C4-2B (cell line): ENCODE data around the gene FADS2.

Experiments used
- H3K27ac ChIP-seq: fragments of 450-650 bp; 2 replicates; pipeline ENCODE4 v1.5.1; 2017
- ZFX ChIP-seq: fragments of 450-650 bp; IDR thresholded peaks from 2 replicates; pipeline ENCODE4 v1.6.1; 2017
- TF ChIP-seq, protein P1 (sequence below): fragments of 450-650 bp; conservative IDR thresholded peaks from 2 replicates; pipeline ENCODE4 v1.5.1; 2017; ENCODE audit warnings: mild to moderate bottlenecking

The FADS2 gene

DNA sequence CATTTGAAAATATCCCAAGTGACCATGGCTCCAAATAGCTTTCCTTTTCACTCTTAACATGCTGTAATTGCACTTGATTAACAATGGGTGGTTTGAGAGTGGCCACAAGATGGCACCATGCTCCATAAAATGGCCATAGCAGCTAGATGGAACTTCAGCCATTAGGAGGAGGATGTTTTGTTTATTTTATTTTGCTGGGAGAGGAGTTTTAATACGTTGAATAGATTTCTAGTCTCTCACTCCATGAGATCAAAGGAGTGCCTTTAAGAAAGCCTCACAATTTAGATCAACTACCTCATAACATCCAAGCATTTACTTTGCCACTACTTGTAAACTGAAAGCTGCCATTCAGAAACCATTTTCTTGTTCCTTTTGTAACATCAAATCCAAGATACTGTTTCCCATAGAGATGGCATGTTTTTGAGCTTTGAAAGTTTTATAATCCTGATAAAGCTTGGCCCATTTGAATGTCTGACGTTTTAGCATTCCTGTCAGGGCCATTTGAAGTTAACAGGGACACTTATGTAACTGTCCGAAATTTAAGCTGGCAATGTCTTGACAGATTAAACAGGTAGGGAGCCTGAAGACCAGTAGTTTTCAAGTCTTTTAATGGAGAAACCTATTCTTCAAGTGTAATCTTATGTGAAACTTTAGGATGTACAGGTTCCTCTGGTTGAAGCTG, 30.7 kb upstream of the FADS2 start:
- TF ChIP-seq, protein P1, sequence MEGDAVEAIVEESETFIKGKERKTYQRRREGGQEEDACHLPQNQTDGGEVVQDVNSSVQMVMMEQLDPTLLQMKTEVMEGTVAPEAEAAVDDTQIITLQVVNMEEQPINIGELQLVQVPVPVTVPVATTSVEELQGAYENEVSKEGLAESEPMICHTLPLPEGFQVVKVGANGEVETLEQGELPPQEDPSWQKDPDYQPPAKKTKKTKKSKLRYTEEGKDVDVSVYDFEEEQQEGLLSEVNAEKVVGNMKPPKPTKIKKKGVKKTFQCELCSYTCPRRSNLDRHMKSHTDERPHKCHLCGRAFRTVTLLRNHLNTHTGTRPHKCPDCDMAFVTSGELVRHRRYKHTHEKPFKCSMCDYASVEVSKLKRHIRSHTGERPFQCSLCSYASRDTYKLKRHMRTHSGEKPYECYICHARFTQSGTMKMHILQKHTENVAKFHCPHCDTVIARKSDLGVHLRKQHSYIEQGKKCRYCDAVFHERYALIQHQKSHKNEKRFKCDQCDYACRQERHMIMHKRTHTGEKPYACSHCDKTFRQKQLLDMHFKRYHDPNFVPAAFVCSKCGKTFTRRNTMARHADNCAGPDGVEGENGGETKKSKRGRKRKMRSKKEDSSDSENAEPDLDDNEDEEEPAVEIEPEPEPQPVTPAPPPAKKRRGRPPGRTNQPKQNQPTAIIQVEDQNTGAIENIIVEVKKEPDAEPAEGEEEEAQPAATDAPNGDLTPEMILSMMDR = peak; percentile 93
- TF ChIP-seq ZFX = no peak
- H3K27ac ChIP-seq = no peak overlapping the region

DNA sequence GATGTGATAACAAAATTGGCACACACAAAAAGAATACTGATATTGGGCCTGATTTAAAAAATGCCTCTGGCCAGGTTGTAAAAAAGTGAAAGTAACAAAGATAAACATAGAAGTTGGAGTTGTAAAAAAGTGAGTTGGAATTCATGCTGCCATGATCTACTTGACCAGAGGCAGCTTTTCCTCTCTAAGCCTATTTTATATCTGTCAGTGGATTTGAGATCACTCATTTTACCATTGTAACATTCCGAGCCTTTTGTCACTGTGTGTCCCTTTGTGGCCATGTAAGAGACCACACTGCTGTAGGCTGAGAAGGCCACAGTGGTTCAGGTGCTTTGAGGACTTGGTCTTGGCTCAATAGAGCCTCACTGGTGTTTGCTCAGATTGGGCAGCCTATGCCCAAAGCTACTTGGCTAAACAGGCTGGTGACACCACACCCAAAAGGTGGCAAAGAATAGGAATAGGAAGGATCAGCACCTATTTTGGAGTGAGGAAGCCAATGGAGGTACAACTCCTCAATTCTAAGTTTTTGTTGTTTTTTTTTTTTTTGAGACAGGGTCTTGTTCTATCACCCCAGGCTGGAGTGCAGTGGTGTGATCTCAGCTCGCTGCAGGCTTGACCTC, 28.3 kb upstream of the FADS2 start:
- H3K27ac ChIP-seq = no peak overlapping the region
- TF ChIP-seq ZFX = no peak
- TF ChIP-seq, protein P1 = no peak

DNA sequence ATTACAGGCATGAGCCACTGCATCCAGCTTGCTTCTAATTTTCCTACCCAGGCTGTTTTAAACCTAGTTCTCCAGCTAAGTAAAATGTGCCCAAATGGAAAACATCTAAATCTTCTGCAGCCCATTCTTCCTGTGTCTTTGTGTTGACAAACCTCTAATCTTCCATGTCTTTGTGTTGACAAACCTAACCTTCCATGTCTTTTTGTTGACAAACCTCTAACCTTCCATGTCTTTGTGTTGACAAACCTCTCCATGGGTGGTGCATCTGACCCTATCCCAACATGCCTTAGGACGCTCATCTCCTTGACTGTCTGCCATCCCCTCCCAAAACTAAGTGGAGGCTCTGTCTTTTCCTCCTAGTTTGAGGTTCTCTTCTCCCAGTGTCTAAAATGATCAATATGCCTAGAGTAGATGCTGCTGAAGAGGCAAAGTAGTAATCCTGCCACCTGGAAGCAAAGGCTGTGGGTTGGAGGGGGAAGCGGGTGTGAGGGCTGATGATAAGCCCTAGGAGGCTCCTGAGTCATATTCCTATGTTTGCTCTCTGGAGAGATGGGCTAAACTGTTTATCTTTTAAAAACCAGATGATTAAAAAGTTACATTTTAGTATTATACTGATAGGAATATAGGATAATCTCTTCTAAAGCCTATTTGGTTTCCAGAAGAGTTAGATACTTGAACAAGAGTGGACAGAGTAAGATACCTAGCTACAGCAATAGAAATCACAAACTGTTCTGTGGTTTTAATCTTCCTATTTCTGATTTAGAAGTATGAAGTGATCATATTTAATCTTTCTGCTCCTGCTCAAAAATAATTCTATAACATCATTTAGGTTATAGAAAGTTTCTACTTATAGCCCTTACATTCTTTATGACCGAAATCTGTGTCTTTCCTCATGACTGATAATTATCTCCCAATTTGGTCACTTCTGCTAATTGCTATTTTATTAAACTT, 27.5 kb upstream of the FADS2 start:
- H3K27ac ChIP-seq = no peak overlapping the region
- TF ChIP-seq, protein P1 = no peak
- TF ChIP-seq ZFX = no peak

DNA sequence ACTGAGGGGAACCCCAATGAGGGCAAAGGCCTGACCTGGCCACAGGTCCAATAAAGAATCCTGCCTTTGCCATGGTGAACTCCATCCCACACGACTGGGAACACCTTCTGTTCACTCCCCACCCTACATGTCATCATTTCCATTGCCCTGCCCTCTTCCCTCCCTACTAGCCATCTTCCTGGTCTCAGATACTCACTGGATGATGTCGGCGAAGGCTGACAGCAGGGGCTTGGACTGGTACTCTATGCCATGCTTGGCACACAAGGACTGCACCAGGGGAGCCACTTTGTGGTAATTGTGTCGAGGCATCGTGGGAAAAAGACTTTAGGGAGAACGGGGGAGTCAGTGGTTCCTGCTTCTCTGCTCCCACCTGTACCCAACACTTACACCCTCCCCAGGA, 25.5 kb upstream of the FADS2 start:
- no peak overlapping the region for H3K27ac ChIP-seq
- TF ChIP-seq ZFX = no peak
- TF ChIP-seq, protein P1 = no peak

DNA sequence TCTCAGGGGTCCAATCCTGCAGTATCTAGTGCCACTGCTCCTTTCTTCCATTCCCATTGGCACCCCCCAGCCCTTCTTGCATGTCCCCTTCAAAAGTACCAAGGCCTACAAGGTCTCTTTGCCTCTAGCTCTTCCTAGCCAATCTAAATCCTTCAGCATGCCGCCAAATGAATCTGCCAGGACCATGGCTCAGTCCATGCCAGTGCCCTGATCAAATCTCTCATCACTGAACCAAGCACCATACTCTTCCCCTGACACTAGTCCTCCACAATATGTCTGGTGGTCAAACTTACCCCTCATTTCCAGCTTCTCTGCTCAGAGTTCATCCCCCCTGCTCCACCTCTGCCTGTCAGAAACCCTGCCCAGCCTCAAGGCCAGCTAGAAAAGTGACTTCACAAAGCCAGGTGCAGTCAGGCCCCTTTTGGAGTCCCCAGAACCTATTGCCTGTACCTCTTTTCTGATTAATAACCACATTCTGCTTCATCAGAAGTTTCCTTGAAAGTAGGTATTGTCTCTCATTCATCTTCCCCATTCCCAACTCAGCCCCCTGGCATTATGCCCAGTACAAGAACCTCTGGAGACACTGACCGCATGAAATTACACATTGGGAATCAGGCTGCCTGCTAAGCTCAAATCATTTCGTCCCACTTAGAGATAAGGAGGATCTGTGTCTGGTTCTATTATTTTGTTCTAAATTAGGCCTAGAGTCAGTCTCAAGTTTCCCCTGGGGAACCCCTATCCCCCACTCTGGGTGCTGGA, 24.0 kb upstream of the FADS2 start:
- TF ChIP-seq, protein P1 = no peak
- no peak for TF ChIP-seq ZFX
- H3K27ac ChIP-seq = no peak overlapping the region

DNA sequence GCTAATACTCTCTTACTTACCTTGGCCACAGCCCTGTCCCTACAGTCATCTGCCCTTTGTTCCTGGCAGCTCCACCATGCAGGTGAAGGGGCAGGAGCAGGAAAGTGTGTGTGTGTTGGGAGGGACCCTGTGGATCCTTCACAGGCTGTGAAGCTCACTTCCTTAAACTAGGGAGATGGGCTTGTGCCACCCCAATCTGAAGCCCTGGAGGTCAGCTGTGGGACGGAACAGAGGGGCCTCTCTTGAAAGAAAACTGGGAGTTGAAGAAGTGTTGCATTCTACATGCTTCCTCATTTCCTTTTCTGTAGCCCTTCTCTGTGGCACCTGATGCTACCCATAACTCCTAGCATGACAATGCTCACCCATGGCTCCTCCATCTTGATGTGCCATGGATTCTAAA, 23.0 kb upstream of the FADS2 start:
- TF ChIP-seq ZFX = no peak
- TF ChIP-seq, protein P1 = no peak
- no peak overlapping the region for H3K27ac ChIP-seq
